B cell (primary cell): ENCODE data around the gene AREL1. TPM values are rescaled to one million over a fixed set of nuclear protein-coding genes. Genes with fewer than 3 reads are reported as not detected.

Experiments used
- ATAC-seq: fragments of 200-7000 bp; cut with Tn5 transposase; one replicate; pipeline ENCODE4 v1.10.0; 2021; ENCODE audit warnings: low read depth, mild to moderate bottlenecking, moderate number of reproducible peaks, moderate library complexity
- CTCF ChIA-PET: fragments of 350-600 bp; sonication (Branson Sonifier 250); formaldehyde crosslinking; loops from one replicate; lab custom pipeline; 2021; ENCODE audit warnings: antibody characterized with exemption, inconsistent platforms; lab: Charles Lee
- POLR2A ChIA-PET: fragments of 350-600 bp; sonication (Branson Sonifier 250); formaldehyde crosslinking; loops from one replicate; lab custom pipeline; 2021; ENCODE audit warnings: antibody characterized with exemption; lab: Charles Lee
- DNase-seq: peaks from one replicate; pipeline ENCODE4 v3.0.0; 2013
- H2AFZ ChIP-seq: 2 replicates; pipeline ENCODE4 v1.6.1; 2012; ENCODE audit warnings: mild to moderate bottlenecking, low read depth, low read length; ENCODE audit not compliant: insufficient read depth, poor library complexity, severe bottlenecking
- H3K27ac ChIP-seq, 2 donors: 1 replicate in 1 of 2; 2 replicates in 1 of 2; pipeline ENCODE4 v1.5.1; 2012 to 2013; ENCODE audit warnings: low read length in 2 of 2, mild to moderate bottlenecking in 2 of 2, moderate library complexity in 1 of 2
- H3K27me3 ChIP-seq, 4 experiments: fragments of 200-600 bp in 1 of 4; sonication (generic) in 1 of 4; replicated peaks in 1 of 4; 1 replicate in 2 of 4; 2 replicates in 2 of 4; pipeline versions ENCODE4 v1.6.1 to v1.7.0; 2013 to 2016; ENCODE audit warnings: low read length in 3 of 4, mild to moderate bottlenecking in 2 of 4, mixed read lengths in 1 of 4, moderate library complexity in 1 of 4; ENCODE audit not compliant: insufficient read depth in 4 of 4, control insufficient read depth in 3 of 4; ENCODE audit errors: control extremely low read depth in 1 of 4
- H3K36me3 ChIP-seq, 2 experiments: replicated peaks in 1 of 2; 1 replicate in 1 of 2; 2 replicates in 1 of 2; pipeline versions ENCODE4 v1.6.1 to v1.7.1; 2013; ENCODE audit warnings: low read length in 1 of 2; ENCODE audit not compliant: insufficient read depth in 2 of 2, control insufficient read depth in 1 of 2; ENCODE audit errors: control extremely low read depth in 1 of 2, extremely low read depth in 1 of 2
- H3K4me1 ChIP-seq, 2 donors: fragments of 200-600 bp in 1 of 2; sonication (generic) in 1 of 2; 1 replicate in 1 of 2; 2 replicates in 1 of 2; pipeline versions ENCODE4 v1.5.1 to v1.6.1; 2013 to 2017; ENCODE audit warnings: low read length in 2 of 2; ENCODE audit not compliant: control insufficient read depth in 2 of 2, insufficient read depth in 2 of 2
- H3K4me2 ChIP-seq: replicated peaks from 2 replicates; pipeline ENCODE3; 2012; ENCODE audit warnings: mild to moderate bottlenecking, low read depth, low read length; ENCODE audit not compliant: poor library complexity, severe bottlenecking
- H3K4me3 ChIP-seq, 5 experiments: fragments of 200-600 bp in 1 of 5; sonication (generic) in 1 of 5; 1 replicate in 3 of 5; 2 replicates in 2 of 5; pipeline versions ENCODE4 v1.5.1 to v1.7.0; 2011 to 2016; ENCODE audit warnings: low read length in 4 of 5, mild to moderate bottlenecking in 4 of 5, low read depth in 2 of 5, control low read depth in 1 of 5, moderate library complexity in 1 of 5; ENCODE audit not compliant: insufficient read depth in 1 of 5; ENCODE audit errors: control extremely low read depth in 1 of 5, extremely low read depth in 1 of 5
- H3K79me2 ChIP-seq: fragments of 200-600 bp; sonication (generic); one replicate; pipeline ENCODE4 v1.6.0; 2016; ENCODE audit warnings: low read length; ENCODE audit not compliant: control insufficient read depth, insufficient read depth
- H3K9ac ChIP-seq: fragments of 200-600 bp; sonication (generic); 2 replicates; pipeline ENCODE4 v1.6.1; 2017; ENCODE audit warnings: mild to moderate bottlenecking, low read length, moderate library complexity
- H3K9me3 ChIP-seq, 3 donors: one replicate each; pipeline versions ENCODE4 v1.6.1 to v1.7.1; 2013; ENCODE audit warnings: low read length in 2 of 3; ENCODE audit not compliant: control insufficient read depth in 2 of 3, insufficient read depth in 1 of 3; ENCODE audit errors: control extremely low read depth in 1 of 3
- H4K20me1 ChIP-seq: 2 replicates; pipeline ENCODE4 v1.6.0; 2012; ENCODE audit warnings: mild to moderate bottlenecking, low read length; ENCODE audit not compliant: insufficient read depth, control insufficient read depth, poor library complexity, severe bottlenecking
- H3K27ac Mint-ChIP-seq: one replicate; pipeline ENCODE4 v1.8.0; 2021; ENCODE audit warnings: mixed read lengths
- H3K27me3 Mint-ChIP-seq: one replicate; pipeline ENCODE4 v1.8.0; 2021; ENCODE audit warnings: mixed read lengths
- H3K4me1 Mint-ChIP-seq: one replicate; pipeline ENCODE4 v1.8.0; 2021; ENCODE audit warnings: mixed read lengths
- H3K4me3 Mint-ChIP-seq: one replicate; pipeline ENCODE4 v1.8.0; 2021; ENCODE audit warnings: mixed read lengths
- H3K9me3 Mint-ChIP-seq: one replicate; pipeline ENCODE4 v1.8.0; 2022; ENCODE audit warnings: mixed read lengths; ENCODE audit not compliant: insufficient read depth
- CTCF ChIP-seq: fragments of 200-600 bp; IDR thresholded peaks from one replicate; pipeline ENCODE4 v1.8.0; 2022; ENCODE audit warnings: antibody characterized with exemption, mild to moderate bottlenecking
- EZH2 ChIP-seq: IDR thresholded peaks from 2 replicates; pipeline ENCODE4 v1.6.1; 2012; ENCODE audit warnings: borderline replicate concordance, low read depth, mild to moderate bottlenecking, moderate library complexity, low read length; ENCODE audit not compliant: insufficient read depth, poor library complexity, severe bottlenecking
- WGBS: methylation state at CpG from one replicate; pipeline ENCODE4 v1.1.5; 2013; ENCODE audit warnings: missing lambda C conversion rate; ENCODE audit not compliant: insufficient coverage; 5-methylcytosine and 5-hydroxymethylcytosine counted together
- intact Hi-C: fragments of 100-400 bp; cut with micrococcal nuclease; formaldehyde crosslinking; loops from one replicate; pipeline ENCODE4 v1.10.0; 2022
- polyA plus RNA-seq: library from polyadenylated mRNA; depleted of rRNA; stranded (reverse); fragments of >200 nt; gene quantifications from 2 replicates; pipeline ENCODE4 v1.2.3, GENCODE V29; 2012
- total RNA-seq, 2 donors: library from RNA; stranded (reverse); fragments of 120-200 nt in 1 of 2; gene quantifications; 1 replicate in 1 of 2; 2 replicates in 1 of 2; pipeline versions ENCODE4 v1.2.3 to v1.2.4, GENCODE V29; 2013 to 2022

AREL1 gene
- total and polyA plus RNA-seq, 2 donors (not counting 1 experiment from before 2014, with no cell fraction given), result 19.2 to 39.4 TPM

GRCh38 chr14:74675219-74675618 is 37.7 kb downstream of the AREL1 start:
- H3K9ac ChIP-seq, result no peak overlapping the region
- H3K27ac Mint-ChIP-seq, result no peak overlapping the region
- DNase-seq (no peak), ATAC-seq (no peak)
- no peak overlapping the region for H3K4me2 ChIP-seq
- no peaks in the 10 kb centered on the region for H3K9me3 ChIP-seq
- H3K27ac ChIP-seq, result no peak overlapping the region
- peaks cover 3% of the 10 kb centered on the region for H3K79me2 ChIP-seq
- H3K4me3 Mint-ChIP-seq, result no peak overlapping the region
- intact Hi-C loops, result no loop called here
- H2AFZ ChIP-seq, result no peak overlapping the region
- H3K27me3 Mint-ChIP-seq, result no peaks in the 10 kb centered on the region
- POLR2A ChIA-PET, result no interaction called here
- H3K36me3 ChIP-seq, result peaks cover 17 to 55% of the 10 kb centered on the region in 2 experiments
- no peak overlapping the region for H3K4me3 ChIP-seq
- CTCF ChIA-PET, result no interaction called here
- no peaks in the 10 kb centered on the region for H3K4me1 Mint-ChIP-seq
- no peaks in the 10 kb centered on the region for H3K4me1 ChIP-seq
- TF ChIP-seq CTCF (no peak), EZH2 (no peak)
- no peaks in the 10 kb centered on the region for H3K9me3 Mint-ChIP-seq
- H3K27me3 ChIP-seq, result no peaks in the 10 kb centered on the region
- no peaks in the 10 kb centered on the region for H4K20me1 ChIP-seq

GRCh38 chr14:74673768-74674167 is 39.1 kb downstream of the AREL1 start:
- ChIA-PET CTCF (no interaction called here), POLR2A (no interaction called here)
- no peaks in the 10 kb centered on the region for H3K27me3 ChIP-seq
- no peaks in the 10 kb centered on the region for H3K9me3 Mint-ChIP-seq
- H3K4me3 Mint-ChIP-seq, result no peak overlapping the region
- H2AFZ ChIP-seq, result no peak overlapping the region
- no peak overlapping the region for H3K27ac Mint-ChIP-seq
- DNase-seq (no peak), ATAC-seq (no peak)
- no peak for TF ChIP-seq EZH2
- no peak for TF ChIP-seq CTCF
- no peaks in the 10 kb centered on the region for H3K4me1 Mint-ChIP-seq
- 100% methylated on average over 2 of the region's 4 CpGs for WGBS
- H3K36me3 ChIP-seq, result peaks cover 17 to 64% of the 10 kb centered on the region in 2 experiments
- intact Hi-C loops, result no loop called here
- H3K79me2 ChIP-seq, result no peaks in the 10 kb centered on the region
- no peak overlapping the region for H3K27ac ChIP-seq
- H3K4me1 ChIP-seq, result no peaks in the 10 kb centered on the region
- no peak overlapping the region for H3K4me3 ChIP-seq
- H3K4me2 ChIP-seq, result no peak overlapping the region
- no peaks in the 10 kb centered on the region for H3K9me3 ChIP-seq
- H4K20me1 ChIP-seq, result no peaks in the 10 kb centered on the region
- H3K9ac ChIP-seq, result no peak overlapping the region
- no peaks in the 10 kb centered on the region for H3K27me3 Mint-ChIP-seq
